ENCODE data around the gene USH1G.

The USH1G gene

DNA sequence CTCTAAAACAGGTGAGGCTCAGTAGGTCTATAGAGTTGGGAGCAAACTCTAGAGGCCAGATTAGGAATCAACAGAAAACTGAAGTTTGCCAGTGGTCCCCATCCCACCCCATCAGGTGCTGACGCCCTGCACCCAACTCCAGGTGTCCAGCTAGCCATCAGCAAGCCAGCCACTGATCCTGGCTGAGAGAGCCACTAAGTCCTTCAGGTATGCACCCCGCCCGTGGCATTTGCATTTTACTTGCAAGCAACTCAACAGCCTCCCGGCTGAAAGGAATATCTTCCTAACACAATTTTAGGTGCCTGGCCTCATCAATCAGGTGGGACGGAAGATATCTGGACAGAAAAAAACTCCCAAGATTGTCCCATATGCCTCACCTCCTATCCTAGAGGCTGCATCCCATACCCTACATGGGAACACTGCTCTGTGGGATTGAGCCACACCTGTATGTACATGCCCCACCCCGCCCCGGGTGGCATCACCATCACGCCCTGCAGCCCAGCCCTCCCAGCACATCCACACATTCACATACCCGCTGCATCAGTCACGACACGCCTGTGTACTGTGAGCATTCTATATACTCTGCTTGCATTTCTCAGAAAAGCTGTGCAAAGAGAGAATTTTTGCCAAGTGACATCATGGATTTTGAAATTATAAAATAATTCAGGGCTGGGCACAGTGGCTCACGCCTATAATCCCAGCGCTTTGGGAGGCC, 20.9 kb upstream of the USH1G start:
- no peak for DNase-seq (ENCODE audit: low read depth in 1 of 2, low spot score in 1 of 2)
- H3K4me3 ChIP-seq (replicated peaks; ENCODE audit: insufficient read depth, low read length), result no peak overlapping the region
- TF ChIP-seq GABPA (IDR thresholded peaks at IDR 0.05; ENCODE audit: low read depth), result no peak
- TF ChIP-seq POLR2AphosphoS5 (IDR thresholded peaks at IDR 0.05; ENCODE audit: low read depth), result no peak
- TF ChIP-seq, protein P1, sequence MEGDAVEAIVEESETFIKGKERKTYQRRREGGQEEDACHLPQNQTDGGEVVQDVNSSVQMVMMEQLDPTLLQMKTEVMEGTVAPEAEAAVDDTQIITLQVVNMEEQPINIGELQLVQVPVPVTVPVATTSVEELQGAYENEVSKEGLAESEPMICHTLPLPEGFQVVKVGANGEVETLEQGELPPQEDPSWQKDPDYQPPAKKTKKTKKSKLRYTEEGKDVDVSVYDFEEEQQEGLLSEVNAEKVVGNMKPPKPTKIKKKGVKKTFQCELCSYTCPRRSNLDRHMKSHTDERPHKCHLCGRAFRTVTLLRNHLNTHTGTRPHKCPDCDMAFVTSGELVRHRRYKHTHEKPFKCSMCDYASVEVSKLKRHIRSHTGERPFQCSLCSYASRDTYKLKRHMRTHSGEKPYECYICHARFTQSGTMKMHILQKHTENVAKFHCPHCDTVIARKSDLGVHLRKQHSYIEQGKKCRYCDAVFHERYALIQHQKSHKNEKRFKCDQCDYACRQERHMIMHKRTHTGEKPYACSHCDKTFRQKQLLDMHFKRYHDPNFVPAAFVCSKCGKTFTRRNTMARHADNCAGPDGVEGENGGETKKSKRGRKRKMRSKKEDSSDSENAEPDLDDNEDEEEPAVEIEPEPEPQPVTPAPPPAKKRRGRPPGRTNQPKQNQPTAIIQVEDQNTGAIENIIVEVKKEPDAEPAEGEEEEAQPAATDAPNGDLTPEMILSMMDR (IDR thresholded peaks at IDR 0.05; ENCODE audit: insufficient read depth, low read length), result no peak
- TF ChIP-seq, protein P2, sequence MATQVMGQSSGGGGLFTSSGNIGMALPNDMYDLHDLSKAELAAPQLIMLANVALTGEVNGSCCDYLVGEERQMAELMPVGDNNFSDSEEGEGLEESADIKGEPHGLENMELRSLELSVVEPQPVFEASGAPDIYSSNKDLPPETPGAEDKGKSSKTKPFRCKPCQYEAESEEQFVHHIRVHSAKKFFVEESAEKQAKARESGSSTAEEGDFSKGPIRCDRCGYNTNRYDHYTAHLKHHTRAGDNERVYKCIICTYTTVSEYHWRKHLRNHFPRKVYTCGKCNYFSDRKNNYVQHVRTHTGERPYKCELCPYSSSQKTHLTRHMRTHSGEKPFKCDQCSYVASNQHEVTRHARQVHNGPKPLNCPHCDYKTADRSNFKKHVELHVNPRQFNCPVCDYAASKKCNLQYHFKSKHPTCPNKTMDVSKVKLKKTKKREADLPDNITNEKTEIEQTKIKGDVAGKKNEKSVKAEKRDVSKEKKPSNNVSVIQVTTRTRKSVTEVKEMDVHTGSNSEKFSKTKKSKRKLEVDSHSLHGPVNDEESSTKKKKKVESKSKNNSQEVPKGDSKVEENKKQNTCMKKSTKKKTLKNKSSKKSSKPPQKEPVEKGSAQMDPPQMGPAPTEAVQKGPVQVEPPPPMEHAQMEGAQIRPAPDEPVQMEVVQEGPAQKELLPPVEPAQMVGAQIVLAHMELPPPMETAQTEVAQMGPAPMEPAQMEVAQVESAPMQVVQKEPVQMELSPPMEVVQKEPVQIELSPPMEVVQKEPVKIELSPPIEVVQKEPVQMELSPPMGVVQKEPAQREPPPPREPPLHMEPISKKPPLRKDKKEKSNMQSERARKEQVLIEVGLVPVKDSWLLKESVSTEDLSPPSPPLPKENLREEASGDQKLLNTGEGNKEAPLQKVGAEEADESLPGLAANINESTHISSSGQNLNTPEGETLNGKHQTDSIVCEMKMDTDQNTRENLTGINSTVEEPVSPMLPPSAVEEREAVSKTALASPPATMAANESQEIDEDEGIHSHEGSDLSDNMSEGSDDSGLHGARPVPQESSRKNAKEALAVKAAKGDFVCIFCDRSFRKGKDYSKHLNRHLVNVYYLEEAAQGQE (IDR thresholded peaks at IDR 0.05; ENCODE audit: insufficient replicate concordance, low read depth), result no peak
- TF ChIP-seq SPI1 (IDR thresholded peaks at IDR 0.05; ENCODE audit: borderline replicate concordance, low read depth), result no peak
- peaks cover 2% of the 10 kb centered on the region for H3K27me3 ChIP-seq (ENCODE audit: insufficient read depth, poor library complexity, severe bottlenecking)
- H3K27ac ChIP-seq (replicated peaks), result no peak overlapping the region

DNA sequence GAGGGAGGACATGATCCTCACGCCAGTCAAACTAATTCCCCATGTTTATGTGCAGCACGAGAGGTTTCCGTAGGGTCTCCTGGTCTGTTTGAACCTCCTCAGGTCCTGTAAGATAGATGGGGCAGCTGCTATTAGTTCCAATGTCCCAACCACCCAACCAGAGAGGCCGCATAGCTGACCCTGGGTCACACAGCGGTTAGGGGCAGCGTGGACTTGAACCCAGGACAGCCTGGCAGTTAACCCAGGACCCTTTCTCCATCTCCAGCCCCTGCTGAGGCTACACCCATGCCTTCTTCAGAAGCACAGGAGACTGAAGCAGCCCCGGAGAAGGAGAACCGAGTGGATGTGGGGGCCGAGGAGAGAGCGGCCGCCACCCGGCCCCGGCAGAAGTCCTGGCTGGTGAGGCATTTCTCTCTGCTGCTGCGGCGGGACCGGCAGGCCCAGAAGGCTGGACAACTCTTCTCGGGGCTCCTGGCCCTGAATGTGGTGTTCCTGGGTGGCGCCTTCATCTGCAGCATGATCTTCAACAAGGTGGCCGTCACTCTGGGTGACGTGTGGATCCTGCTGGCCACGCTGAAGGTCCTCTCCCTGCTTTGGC, 18.2 kb upstream of the USH1G start:
- TF ChIP-seq, protein P2 (IDR thresholded peaks at IDR 0.05; ENCODE audit: insufficient replicate concordance, low read depth), result no peak
- TF ChIP-seq GABPA (IDR thresholded peaks at IDR 0.05; ENCODE audit: low read depth) (no peak), SPI1 (IDR thresholded peaks at IDR 0.05; ENCODE audit: borderline replicate concordance, low read depth) (no peak), POLR2AphosphoS5 (IDR thresholded peaks at IDR 0.05; ENCODE audit: low read depth) (no peak)
- TF ChIP-seq, protein P1 (IDR thresholded peaks at IDR 0.05; ENCODE audit: insufficient read depth, low read length), result no peak
- Histone ChIP-seq H3K27ac (replicated peaks) (no peak overlapping the region), H3K4me3 (replicated peaks; ENCODE audit: insufficient read depth, low read length) (no peak overlapping the region), H3K27me3 (ENCODE audit: insufficient read depth, poor library complexity, severe bottlenecking) (peaks cover 19% of the 10 kb centered on the region)
- no peak for DNase-seq (ENCODE audit: low read depth in 1 of 2, low spot score in 1 of 2)

DNA sequence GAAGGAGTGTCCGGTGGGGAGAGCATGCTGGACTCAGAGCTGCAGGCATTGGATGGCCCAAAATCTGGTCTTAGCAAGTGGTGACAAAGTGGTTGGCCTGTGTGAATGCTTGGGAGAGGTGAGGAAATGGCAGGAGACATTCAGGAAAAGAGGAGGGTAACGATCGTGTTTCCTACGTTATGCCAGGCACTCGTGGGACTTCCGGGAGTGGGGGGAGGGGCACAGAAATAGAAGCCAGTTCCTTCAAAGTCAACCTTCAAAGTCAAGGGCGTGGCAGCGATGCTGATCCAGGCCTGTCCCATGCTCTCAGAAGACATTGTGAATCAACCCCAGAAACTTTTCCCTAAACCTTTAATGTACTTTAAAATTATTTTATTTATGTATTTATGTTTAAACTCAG, 16.5 kb upstream of the USH1G start:
- Histone ChIP-seq H3K27ac (replicated peaks) (no peak overlapping the region), H3K27me3 (ENCODE audit: insufficient read depth, poor library complexity, severe bottlenecking) (peaks cover 32% of the 10 kb centered on the region), H3K4me3 (replicated peaks; ENCODE audit: insufficient read depth, low read length) (no peak overlapping the region)
- TF ChIP-seq POLR2AphosphoS5 (IDR thresholded peaks at IDR 0.05; ENCODE audit: low read depth) (no peak), SPI1 (IDR thresholded peaks at IDR 0.05; ENCODE audit: borderline replicate concordance, low read depth) (no peak), GABPA (IDR thresholded peaks at IDR 0.05; ENCODE audit: low read depth) (no peak)
- TF ChIP-seq, protein P2 (IDR thresholded peaks at IDR 0.05; ENCODE audit: insufficient replicate concordance, low read depth), result no peak
- TF ChIP-seq, protein P1 (IDR thresholded peaks at IDR 0.05; ENCODE audit: insufficient read depth, low read length), result no peak
- DNase-seq (ENCODE audit: low read depth in 1 of 2, low spot score in 1 of 2), result no peak
